Measurements from ENCODE around the gene MED15.

DNA sequence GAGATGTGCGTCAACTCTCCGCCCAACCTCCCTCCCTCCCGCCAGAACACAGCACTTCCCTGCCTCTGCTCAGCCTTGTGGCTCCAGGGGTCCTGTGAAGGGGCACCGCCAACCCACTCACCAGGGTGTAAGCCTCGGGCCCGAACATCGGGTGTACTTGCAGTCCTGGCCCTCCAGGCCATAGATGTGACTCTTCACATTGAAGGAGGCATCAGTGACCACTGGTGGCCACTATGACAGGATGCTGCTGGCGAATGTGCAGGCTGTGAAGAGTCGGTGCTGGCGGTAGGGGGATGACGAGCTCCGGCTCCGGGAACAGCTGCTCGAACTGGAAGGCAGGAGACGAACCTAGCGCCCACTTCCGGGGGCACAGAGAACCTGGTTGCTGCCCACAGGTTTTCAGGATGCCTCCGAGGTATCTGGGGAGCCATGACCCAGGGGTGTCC lies 97.4 kb downstream of the MED15 start:
- TF ChIP-seq, protein P1, sequence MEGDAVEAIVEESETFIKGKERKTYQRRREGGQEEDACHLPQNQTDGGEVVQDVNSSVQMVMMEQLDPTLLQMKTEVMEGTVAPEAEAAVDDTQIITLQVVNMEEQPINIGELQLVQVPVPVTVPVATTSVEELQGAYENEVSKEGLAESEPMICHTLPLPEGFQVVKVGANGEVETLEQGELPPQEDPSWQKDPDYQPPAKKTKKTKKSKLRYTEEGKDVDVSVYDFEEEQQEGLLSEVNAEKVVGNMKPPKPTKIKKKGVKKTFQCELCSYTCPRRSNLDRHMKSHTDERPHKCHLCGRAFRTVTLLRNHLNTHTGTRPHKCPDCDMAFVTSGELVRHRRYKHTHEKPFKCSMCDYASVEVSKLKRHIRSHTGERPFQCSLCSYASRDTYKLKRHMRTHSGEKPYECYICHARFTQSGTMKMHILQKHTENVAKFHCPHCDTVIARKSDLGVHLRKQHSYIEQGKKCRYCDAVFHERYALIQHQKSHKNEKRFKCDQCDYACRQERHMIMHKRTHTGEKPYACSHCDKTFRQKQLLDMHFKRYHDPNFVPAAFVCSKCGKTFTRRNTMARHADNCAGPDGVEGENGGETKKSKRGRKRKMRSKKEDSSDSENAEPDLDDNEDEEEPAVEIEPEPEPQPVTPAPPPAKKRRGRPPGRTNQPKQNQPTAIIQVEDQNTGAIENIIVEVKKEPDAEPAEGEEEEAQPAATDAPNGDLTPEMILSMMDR (conservative IDR thresholded peaks at IDR 0.05; ENCODE audit: low read depth in 2 of 2), result no peak
- TF ChIP-seq CREB1 (CRISPR knock-in tag; IDR thresholded peaks at IDR 0.05; ENCODE audit: low read depth) (no peak), EZH2 (IDR thresholded peaks at IDR 0.05; ENCODE audit: low read depth, unreplicated experiment) (no peak), POLR2AphosphoS5 (IDR thresholded peaks at IDR 0.05; ENCODE audit: low read depth) (no peak), EZH2phosphoT487 (IDR thresholded peaks at IDR 0.05; ENCODE audit: unreplicated experiment) (no peak), ZNF331 (CRISPR knock-in tag; IDR thresholded peaks at IDR 0.05; ENCODE audit: low read depth) (no peak), ZNF114 (CRISPR knock-in tag; IDR thresholded peaks at IDR 0.05) (no peak), JUNB (IDR thresholded peaks at IDR 0.05; ENCODE audit: unreplicated experiment) (no peak), NANOG (IDR thresholded peaks at IDR 0.05; ENCODE audit: borderline replicate concordance) (no peak)
- TF ChIP-seq, protein P2, sequence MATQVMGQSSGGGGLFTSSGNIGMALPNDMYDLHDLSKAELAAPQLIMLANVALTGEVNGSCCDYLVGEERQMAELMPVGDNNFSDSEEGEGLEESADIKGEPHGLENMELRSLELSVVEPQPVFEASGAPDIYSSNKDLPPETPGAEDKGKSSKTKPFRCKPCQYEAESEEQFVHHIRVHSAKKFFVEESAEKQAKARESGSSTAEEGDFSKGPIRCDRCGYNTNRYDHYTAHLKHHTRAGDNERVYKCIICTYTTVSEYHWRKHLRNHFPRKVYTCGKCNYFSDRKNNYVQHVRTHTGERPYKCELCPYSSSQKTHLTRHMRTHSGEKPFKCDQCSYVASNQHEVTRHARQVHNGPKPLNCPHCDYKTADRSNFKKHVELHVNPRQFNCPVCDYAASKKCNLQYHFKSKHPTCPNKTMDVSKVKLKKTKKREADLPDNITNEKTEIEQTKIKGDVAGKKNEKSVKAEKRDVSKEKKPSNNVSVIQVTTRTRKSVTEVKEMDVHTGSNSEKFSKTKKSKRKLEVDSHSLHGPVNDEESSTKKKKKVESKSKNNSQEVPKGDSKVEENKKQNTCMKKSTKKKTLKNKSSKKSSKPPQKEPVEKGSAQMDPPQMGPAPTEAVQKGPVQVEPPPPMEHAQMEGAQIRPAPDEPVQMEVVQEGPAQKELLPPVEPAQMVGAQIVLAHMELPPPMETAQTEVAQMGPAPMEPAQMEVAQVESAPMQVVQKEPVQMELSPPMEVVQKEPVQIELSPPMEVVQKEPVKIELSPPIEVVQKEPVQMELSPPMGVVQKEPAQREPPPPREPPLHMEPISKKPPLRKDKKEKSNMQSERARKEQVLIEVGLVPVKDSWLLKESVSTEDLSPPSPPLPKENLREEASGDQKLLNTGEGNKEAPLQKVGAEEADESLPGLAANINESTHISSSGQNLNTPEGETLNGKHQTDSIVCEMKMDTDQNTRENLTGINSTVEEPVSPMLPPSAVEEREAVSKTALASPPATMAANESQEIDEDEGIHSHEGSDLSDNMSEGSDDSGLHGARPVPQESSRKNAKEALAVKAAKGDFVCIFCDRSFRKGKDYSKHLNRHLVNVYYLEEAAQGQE (IDR thresholded peaks at IDR 0.05; ENCODE audit: unreplicated experiment), result no peak
- TF ChIP-seq, protein P3, sequence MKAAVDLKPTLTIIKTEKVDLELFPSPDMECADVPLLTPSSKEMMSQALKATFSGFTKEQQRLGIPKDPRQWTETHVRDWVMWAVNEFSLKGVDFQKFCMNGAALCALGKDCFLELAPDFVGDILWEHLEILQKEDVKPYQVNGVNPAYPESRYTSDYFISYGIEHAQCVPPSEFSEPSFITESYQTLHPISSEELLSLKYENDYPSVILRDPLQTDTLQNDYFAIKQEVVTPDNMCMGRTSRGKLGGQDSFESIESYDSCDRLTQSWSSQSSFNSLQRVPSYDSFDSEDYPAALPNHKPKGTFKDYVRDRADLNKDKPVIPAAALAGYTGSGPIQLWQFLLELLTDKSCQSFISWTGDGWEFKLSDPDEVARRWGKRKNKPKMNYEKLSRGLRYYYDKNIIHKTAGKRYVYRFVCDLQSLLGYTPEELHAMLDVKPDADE (IDR thresholded peaks at IDR 0.05), result no peak
